HL-60 (cell line): Measurements from ENCODE around the gene IFNGR1.
"Not testable (repeated sequence)": the region's sequence is repeated elsewhere in the genome, so short reads cannot be mapped to it uniquely, and the experiment has no call there.

Experiments
- DNase-seq, 2 experiments: peaks; one replicate each; pipeline ENCODE4 v3.0.0-alpha.2; 2010 to 2020; ENCODE audit warnings: low read depth in 1 of 2, low spot score in 1 of 2
- H3K27ac ChIP-seq: fragments of 250-450 bp; sonication (Bioruptor Pico); replicated peaks from 2 replicates; pipeline ENCODE4 v1.5.1; 2020; ENCODE audit warnings: mild to moderate bottlenecking, moderate library complexity
- H3K27me3 ChIP-seq: fragments of 250-450 bp; sonication (Bioruptor Pico); 2 replicates; pipeline ENCODE4 v1.5.1; 2021; ENCODE audit warnings: mild to moderate bottlenecking, moderate library complexity; ENCODE audit not compliant: insufficient read depth, poor library complexity, severe bottlenecking
- H3K4me3 ChIP-seq: replicated peaks from 2 replicates; pipeline ENCODE4 v1.5.1; 2011; ENCODE audit warnings: mild to moderate bottlenecking, control low read depth, low read length; ENCODE audit not compliant: insufficient read depth
- GABPA ChIP-seq: IDR thresholded peaks from 2 replicates; pipeline ENCODE4 v1.6.1; 2012; ENCODE audit warnings: low read depth
- POLR2AphosphoS5 ChIP-seq: IDR thresholded peaks from 2 replicates; pipeline ENCODE4 v1.6.1; 2012; ENCODE audit warnings: low read depth
- SPI1 ChIP-seq: IDR thresholded peaks from 2 replicates; pipeline ENCODE4 v1.6.1; 2012; ENCODE audit warnings: low read depth, mild to moderate bottlenecking, borderline replicate concordance
- TF ChIP-seq, protein P1 (sequence below): IDR thresholded peaks from 2 replicates; pipeline ENCODE4 v1.6.1; 2012; ENCODE audit warnings: low read depth; ENCODE audit not compliant: insufficient replicate concordance
- TF ChIP-seq, protein P2 (sequence below): IDR thresholded peaks from one replicate; pipeline ENCODE4 v1.5.1; 2011; ENCODE audit warnings: low read length, control low read depth, inconsistent platforms; ENCODE audit not compliant: insufficient read depth

The IFNGR1 gene

DNA sequence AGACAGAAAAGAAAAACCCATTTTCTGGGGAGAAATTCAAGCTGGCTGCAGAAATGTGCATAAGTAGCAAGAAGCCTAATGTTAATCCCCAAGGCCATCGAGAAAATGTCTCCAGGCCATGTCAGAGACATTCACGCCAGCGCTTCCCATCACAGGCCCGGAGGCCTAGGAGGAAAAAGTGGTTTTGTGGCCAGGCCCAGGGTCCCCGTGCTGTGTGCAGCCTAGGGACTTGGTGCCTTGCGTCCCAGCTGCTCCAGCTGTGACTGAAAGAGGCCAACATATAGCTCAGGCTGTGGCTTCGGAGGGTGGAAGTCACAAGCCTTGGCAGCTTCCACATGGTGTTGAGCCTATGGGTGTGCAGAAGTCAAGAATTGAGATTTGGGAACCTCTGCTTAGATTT lies 10.9 kb downstream of the IFNGR1 start:
- no peaks in the 10 kb centered on the region for H3K27me3 ChIP-seq
- TF ChIP-seq, protein P1, sequence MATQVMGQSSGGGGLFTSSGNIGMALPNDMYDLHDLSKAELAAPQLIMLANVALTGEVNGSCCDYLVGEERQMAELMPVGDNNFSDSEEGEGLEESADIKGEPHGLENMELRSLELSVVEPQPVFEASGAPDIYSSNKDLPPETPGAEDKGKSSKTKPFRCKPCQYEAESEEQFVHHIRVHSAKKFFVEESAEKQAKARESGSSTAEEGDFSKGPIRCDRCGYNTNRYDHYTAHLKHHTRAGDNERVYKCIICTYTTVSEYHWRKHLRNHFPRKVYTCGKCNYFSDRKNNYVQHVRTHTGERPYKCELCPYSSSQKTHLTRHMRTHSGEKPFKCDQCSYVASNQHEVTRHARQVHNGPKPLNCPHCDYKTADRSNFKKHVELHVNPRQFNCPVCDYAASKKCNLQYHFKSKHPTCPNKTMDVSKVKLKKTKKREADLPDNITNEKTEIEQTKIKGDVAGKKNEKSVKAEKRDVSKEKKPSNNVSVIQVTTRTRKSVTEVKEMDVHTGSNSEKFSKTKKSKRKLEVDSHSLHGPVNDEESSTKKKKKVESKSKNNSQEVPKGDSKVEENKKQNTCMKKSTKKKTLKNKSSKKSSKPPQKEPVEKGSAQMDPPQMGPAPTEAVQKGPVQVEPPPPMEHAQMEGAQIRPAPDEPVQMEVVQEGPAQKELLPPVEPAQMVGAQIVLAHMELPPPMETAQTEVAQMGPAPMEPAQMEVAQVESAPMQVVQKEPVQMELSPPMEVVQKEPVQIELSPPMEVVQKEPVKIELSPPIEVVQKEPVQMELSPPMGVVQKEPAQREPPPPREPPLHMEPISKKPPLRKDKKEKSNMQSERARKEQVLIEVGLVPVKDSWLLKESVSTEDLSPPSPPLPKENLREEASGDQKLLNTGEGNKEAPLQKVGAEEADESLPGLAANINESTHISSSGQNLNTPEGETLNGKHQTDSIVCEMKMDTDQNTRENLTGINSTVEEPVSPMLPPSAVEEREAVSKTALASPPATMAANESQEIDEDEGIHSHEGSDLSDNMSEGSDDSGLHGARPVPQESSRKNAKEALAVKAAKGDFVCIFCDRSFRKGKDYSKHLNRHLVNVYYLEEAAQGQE = no peak
- TF ChIP-seq, protein P2, sequence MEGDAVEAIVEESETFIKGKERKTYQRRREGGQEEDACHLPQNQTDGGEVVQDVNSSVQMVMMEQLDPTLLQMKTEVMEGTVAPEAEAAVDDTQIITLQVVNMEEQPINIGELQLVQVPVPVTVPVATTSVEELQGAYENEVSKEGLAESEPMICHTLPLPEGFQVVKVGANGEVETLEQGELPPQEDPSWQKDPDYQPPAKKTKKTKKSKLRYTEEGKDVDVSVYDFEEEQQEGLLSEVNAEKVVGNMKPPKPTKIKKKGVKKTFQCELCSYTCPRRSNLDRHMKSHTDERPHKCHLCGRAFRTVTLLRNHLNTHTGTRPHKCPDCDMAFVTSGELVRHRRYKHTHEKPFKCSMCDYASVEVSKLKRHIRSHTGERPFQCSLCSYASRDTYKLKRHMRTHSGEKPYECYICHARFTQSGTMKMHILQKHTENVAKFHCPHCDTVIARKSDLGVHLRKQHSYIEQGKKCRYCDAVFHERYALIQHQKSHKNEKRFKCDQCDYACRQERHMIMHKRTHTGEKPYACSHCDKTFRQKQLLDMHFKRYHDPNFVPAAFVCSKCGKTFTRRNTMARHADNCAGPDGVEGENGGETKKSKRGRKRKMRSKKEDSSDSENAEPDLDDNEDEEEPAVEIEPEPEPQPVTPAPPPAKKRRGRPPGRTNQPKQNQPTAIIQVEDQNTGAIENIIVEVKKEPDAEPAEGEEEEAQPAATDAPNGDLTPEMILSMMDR = no peak
- TF ChIP-seq SPI1 = no peak
- no peak for TF ChIP-seq POLR2AphosphoS5
- TF ChIP-seq GABPA = no peak
- H3K4me3 ChIP-seq = no peak overlapping the region

DNA sequence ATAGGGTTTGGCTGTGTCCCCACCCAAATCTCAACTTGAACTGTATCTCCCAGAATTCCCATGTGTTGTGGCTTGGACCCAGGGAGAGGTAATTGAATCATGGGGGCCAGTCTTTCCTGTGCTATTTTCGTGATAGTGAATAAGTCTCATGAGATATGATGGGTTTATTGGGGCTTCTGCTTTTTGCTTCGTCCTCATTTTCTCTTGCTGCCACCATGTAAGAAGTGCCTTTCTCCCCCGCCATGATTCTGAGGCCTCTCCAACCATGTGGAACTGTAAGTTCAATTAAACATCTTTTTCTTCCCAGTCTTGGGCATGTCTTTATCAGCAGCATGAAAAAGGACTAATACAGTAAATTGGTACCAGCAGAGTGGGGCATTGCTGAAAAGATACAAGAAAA lies 11.7 kb downstream of the IFNGR1 start:
- H3K27me3 ChIP-seq, DNase-seq, H3K4me3 ChIP-seq, H3K27ac ChIP-seq: not testable (repeated sequence)

More for the DNA sequence above, 10.9 kb downstream of the IFNGR1 start:
- no peak for DNase-seq
- no peak overlapping the region for H3K27ac ChIP-seq

DNA sequence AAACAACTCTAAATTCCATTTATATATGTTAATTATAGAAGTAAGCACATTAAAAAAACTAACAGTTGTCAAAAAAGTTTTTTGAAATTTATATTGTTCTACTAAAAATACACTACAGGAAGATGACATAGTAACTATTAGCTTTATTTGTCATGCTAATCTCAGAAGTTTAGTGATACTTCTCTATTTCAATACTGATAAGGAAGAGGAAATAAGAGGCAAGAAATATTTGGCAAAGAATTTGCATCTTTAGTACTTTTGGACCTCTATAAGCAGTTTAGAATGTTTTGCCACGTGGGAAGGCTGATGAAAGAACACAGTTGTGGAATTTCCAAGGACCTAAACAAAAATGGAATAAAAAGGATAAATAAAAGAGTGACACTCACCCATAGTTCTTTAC lies 12.6 kb downstream of the IFNGR1 start:
- Histone ChIP-seq H3K27me3 (no peaks in the 10 kb centered on the region), H3K4me3 (no peak overlapping the region), H3K27ac (no peak overlapping the region)
- DNase-seq = no peak
- TF ChIP-seq GABPA (no peak), POLR2AphosphoS5 (no peak), SPI1 (no peak)
- TF ChIP-seq, protein P2 = no peak
- TF ChIP-seq, protein P1 = no peak

DNA sequence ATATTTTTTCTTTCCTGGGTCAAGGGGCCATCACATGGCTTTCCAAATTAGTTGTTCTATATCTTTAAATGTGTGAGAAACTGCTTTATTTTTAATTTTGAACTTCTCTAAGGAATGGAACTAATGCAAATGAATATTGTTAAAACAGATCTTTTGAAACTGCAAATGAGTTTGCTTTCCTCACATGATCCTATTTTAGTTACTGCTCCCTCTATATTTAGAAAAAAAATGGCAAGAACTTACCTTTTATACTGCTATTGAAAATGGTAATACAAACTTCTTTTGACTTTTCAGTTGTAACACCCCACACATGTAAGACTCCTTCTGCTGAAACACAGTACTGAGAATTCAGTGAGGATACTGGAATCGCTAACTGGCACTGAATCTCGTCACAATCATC lies 15.9 kb downstream of the IFNGR1 start:
- H3K27ac ChIP-seq = no peak overlapping the region
- H3K4me3 ChIP-seq = no peak overlapping the region
- no peaks in the 10 kb centered on the region for H3K27me3 ChIP-seq
- DNase-seq = no peak
- TF ChIP-seq, protein P2 = no peak
- no peak for TF ChIP-seq GABPA
- TF ChIP-seq POLR2AphosphoS5 = no peak
- TF ChIP-seq, protein P1 = no peak
- no peak for TF ChIP-seq SPI1
